DOHH2 (cell line): ENCODE results near the gene ROS1.

Source experiments
- H3F3A ChIP-seq: fragments of 200-600 bp; sonication (generic), shearing (Covaris generic); 2 replicates; pipeline ENCODE4 v1.6.0; 2016; ENCODE audit warnings: antibody characterized with exemption, mild to moderate bottlenecking; ENCODE audit not compliant: control insufficient read depth, insufficient read depth
- H3K27ac ChIP-seq: fragments of 200-600 bp; sonication (generic); 2 replicates; pipeline ENCODE4 v1.5.1; 2014; ENCODE audit warnings: low read depth, mild to moderate bottlenecking, low read length, moderate library complexity
- H3K27me3 ChIP-seq: fragments of 200-600 bp; sonication (generic); 2 replicates; pipeline ENCODE4 v1.6.1; 2014; ENCODE audit warnings: mild to moderate bottlenecking, low read length, mixed read lengths; ENCODE audit not compliant: control insufficient read depth
- H3K36me3 ChIP-seq: fragments of 200-600 bp; sonication (generic); 2 replicates; pipeline ENCODE4 v1.6.1; 2014; ENCODE audit warnings: mild to moderate bottlenecking, low read length, moderate library complexity, mixed read lengths; ENCODE audit not compliant: control insufficient read depth
- H3K4me1 ChIP-seq: fragments of 200-600 bp; sonication (generic); 2 replicates; pipeline ENCODE4 v1.6.1; 2014; ENCODE audit warnings: mild to moderate bottlenecking, low read length, mixed read lengths; ENCODE audit not compliant: control insufficient read depth
- H3K4me2 ChIP-seq: fragments of 200-600 bp; sonication (generic); 2 replicates; pipeline ENCODE4 v1.6.0; 2014; ENCODE audit warnings: mild to moderate bottlenecking, low read length, moderate library complexity
- H3K4me3 ChIP-seq: fragments of 200-600 bp; sonication (generic); 2 replicates; pipeline ENCODE4 v1.5.1; 2014; ENCODE audit warnings: mild to moderate bottlenecking, low read length, mixed read lengths
- H3K79me2 ChIP-seq: fragments of 200-600 bp; sonication (generic); 2 replicates; pipeline ENCODE4 v1.6.1; 2014; ENCODE audit warnings: mild to moderate bottlenecking, low read length, mixed read lengths; ENCODE audit not compliant: control insufficient read depth
- H3K9me2 ChIP-seq: fragments of 200-600 bp; sonication (generic); replicated peaks from 2 replicates; pipeline ENCODE4 v1.6.1; 2014; ENCODE audit warnings: mild to moderate bottlenecking, low read length, mixed read lengths; ENCODE audit not compliant: control insufficient read depth
- H3K9me3 ChIP-seq: fragments of 200-600 bp; sonication (generic); 2 replicates; pipeline ENCODE4 v1.6.1; 2014; ENCODE audit warnings: antibody characterized with exemption, low read length, mixed read lengths; ENCODE audit not compliant: control insufficient read depth, insufficient read depth
- H4K20me1 ChIP-seq: fragments of 200-600 bp; sonication (generic); 2 replicates; pipeline ENCODE4 v1.6.0; 2014; ENCODE audit warnings: low read depth, mild to moderate bottlenecking, antibody characterized with exemption, low read length, moderate library complexity; ENCODE audit not compliant: control insufficient read depth, insufficient read depth
- EZH2phosphoT487 ChIP-seq: fragments of 200-600 bp; sonication (generic); IDR thresholded peaks from 2 replicates; pipeline ENCODE4 v1.6.1; 2017; ENCODE audit warnings: borderline replicate concordance, mild to moderate bottlenecking, antibody characterized with exemption, low read length, moderate library complexity, mixed read lengths
- TF ChIP-seq, protein P1 (sequence below): fragments of 200-600 bp; sonication (generic); IDR thresholded peaks from one replicate; pipeline ENCODE4 v1.5.1; 2014; ENCODE audit warnings: antibody characterized with exemption, mild to moderate bottlenecking, low read depth, low read length; ENCODE audit not compliant: poor library complexity, severe bottlenecking

Gene ROS1

DNA sequence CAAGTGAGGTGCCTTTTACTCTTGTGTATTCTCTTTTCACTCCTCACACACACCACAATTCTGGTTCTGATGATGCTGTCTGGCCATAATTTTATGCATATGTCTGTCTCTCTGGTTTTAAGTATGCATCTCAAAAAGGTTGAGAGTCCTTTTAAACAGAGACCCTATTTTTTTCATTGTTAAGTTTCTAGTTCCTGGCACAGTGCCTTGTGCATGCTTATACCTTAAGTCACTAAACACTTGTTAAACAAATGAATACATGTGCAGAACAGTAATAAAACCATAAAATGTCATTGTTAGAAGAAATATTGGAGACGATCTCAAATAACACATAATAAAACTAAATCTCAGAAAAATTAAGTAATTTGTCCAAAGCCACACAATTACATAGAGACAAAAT lies 7.9 kb downstream of the ROS1 start:
- TF ChIP-seq, protein P1, sequence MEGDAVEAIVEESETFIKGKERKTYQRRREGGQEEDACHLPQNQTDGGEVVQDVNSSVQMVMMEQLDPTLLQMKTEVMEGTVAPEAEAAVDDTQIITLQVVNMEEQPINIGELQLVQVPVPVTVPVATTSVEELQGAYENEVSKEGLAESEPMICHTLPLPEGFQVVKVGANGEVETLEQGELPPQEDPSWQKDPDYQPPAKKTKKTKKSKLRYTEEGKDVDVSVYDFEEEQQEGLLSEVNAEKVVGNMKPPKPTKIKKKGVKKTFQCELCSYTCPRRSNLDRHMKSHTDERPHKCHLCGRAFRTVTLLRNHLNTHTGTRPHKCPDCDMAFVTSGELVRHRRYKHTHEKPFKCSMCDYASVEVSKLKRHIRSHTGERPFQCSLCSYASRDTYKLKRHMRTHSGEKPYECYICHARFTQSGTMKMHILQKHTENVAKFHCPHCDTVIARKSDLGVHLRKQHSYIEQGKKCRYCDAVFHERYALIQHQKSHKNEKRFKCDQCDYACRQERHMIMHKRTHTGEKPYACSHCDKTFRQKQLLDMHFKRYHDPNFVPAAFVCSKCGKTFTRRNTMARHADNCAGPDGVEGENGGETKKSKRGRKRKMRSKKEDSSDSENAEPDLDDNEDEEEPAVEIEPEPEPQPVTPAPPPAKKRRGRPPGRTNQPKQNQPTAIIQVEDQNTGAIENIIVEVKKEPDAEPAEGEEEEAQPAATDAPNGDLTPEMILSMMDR: no peak
- no peak for TF ChIP-seq EZH2phosphoT487

DNA sequence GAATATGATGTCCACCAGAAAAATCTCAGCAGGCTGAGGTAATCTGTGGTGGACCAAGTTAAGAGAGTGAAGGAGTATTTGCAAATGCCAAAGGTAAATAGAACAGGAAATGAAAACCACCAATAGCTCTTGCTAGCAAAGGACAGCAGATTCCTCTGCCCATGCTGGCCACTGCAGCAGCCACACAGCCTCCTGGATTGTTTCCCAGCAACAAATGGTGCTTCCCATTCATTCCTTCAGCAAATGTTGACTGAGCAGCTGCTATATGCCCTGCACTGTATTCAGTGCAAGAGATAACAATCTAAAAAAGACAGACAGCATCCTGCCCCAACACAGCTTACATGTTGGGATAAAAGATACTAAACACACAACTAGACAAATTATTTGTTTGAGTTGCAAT lies 11.0 kb downstream of the ROS1 start:
- no peaks in the 10 kb centered on the region for H3K4me1 ChIP-seq
- no peak overlapping the region for H3K4me3 ChIP-seq
- no peaks in the 10 kb centered on the region for H3K79me2 ChIP-seq
- no peak overlapping the region for H3K4me2 ChIP-seq
- H3K27ac ChIP-seq: no peak overlapping the region
- H4K20me1 ChIP-seq: no peaks in the 10 kb centered on the region
- H3K36me3 ChIP-seq: no peaks in the 10 kb centered on the region
- H3K27me3 ChIP-seq: no peaks in the 10 kb centered on the region
- no peaks in the 10 kb centered on the region for H3K9me3 ChIP-seq
- no peaks in the 10 kb centered on the region for H3K9me2 ChIP-seq
- no peak for TF ChIP-seq EZH2phosphoT487
- TF ChIP-seq, protein P1: no peak
- no peaks in the 10 kb centered on the region for H3F3A ChIP-seq

More for the DNA sequence above, 7.9 kb downstream of the ROS1 start:
- H3K79me2 ChIP-seq: no peaks in the 10 kb centered on the region
- H3K4me1 ChIP-seq: no peaks in the 10 kb centered on the region
- no peaks in the 10 kb centered on the region for H3F3A ChIP-seq
- H3K27me3 ChIP-seq: no peaks in the 10 kb centered on the region
- no peaks in the 10 kb centered on the region for H3K9me2 ChIP-seq
- no peak overlapping the region for H3K27ac ChIP-seq
- no peak overlapping the region for H3K4me2 ChIP-seq
- H3K4me3 ChIP-seq: no peak overlapping the region
- no peaks in the 10 kb centered on the region for H3K36me3 ChIP-seq
- no peaks in the 10 kb centered on the region for H4K20me1 ChIP-seq
- no peaks in the 10 kb centered on the region for H3K9me3 ChIP-seq

DNA sequence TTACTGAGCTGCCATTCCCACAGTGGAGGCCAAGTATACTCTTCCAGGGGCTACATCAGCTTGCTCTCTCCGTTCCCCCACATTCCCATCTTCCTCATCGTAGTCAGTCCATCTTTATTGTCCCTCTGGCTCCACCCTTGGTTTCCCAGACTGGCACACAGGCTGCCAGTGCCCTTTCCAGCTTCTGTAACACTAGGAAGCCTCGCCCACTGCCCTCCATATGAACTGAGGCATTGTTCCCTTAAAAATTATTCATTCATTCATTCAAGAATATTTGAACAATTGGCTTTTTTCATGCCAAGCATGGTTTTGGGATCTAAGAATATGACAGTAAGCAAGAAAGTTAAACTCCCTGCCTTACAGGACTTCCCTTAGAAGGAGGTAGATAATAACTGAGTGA lies 14.3 kb downstream of the ROS1 start:
- H3K4me3 ChIP-seq: no peak overlapping the region
- H4K20me1 ChIP-seq: no peaks in the 10 kb centered on the region
- H3K4me2 ChIP-seq: no peak overlapping the region
- H3K79me2 ChIP-seq: no peaks in the 10 kb centered on the region
- H3F3A ChIP-seq: no peaks in the 10 kb centered on the region
- H3K27ac ChIP-seq: no peak overlapping the region
- no peaks in the 10 kb centered on the region for H3K4me1 ChIP-seq
- H3K27me3 ChIP-seq: no peaks in the 10 kb centered on the region
- no peak for TF ChIP-seq EZH2phosphoT487
- TF ChIP-seq, protein P1: no peak
- no peaks in the 10 kb centered on the region for H3K9me3 ChIP-seq
- no peaks in the 10 kb centered on the region for H3K36me3 ChIP-seq
- H3K9me2 ChIP-seq: no peaks in the 10 kb centered on the region

DNA sequence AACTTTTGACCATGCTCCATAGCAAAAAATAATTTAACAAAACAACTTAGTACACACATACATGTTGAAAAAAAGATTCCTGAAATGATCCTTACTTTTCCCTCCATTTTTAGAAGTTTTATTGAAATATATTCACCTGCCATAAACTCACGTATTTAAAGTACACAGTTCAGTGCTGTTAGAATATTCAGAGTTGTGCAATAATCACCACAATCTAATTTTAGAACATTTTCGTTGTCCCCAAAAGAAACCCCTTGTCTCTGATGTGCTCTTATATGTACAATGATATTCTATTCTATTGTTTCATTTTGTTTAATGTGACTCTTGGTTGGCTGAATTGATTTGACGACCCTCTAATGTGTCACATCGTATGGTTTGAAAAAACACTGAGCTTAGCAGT lies 15.9 kb downstream of the ROS1 start:
- no peaks in the 10 kb centered on the region for H3K36me3 ChIP-seq
- H3K4me1 ChIP-seq: no peaks in the 10 kb centered on the region
- no peaks in the 10 kb centered on the region for H4K20me1 ChIP-seq
- H3K4me2 ChIP-seq: no peak overlapping the region
- H3K27ac ChIP-seq: no peak overlapping the region
- H3K4me3 ChIP-seq: no peak overlapping the region
- no peaks in the 10 kb centered on the region for H3F3A ChIP-seq
- no peaks in the 10 kb centered on the region for H3K27me3 ChIP-seq
- H3K9me2 ChIP-seq: no peaks in the 10 kb centered on the region
- H3K79me2 ChIP-seq: no peaks in the 10 kb centered on the region
- no peaks in the 10 kb centered on the region for H3K9me3 ChIP-seq
- TF ChIP-seq, protein P1: no peak
- TF ChIP-seq EZH2phosphoT487: no peak
